Stimulated activated CD4-positive, alpha-beta T cell treated with anti-CD3 and anti-CD28 coated beads, Interleukin-2, amount 100 ng/mL, for 48 hours (primary cell): ENCODE data around the gene AGBL1.
"Not testable (repeated sequence)": the region's sequence is repeated elsewhere in the genome, so short reads cannot be mapped to it uniquely, and the experiment has no call there.

Experiments used
- DNase-seq, 2 donors: peaks; one replicate each; pipeline ENCODE4 v3.0.0-alpha.2; 2020

Gene AGBL1

DNA sequence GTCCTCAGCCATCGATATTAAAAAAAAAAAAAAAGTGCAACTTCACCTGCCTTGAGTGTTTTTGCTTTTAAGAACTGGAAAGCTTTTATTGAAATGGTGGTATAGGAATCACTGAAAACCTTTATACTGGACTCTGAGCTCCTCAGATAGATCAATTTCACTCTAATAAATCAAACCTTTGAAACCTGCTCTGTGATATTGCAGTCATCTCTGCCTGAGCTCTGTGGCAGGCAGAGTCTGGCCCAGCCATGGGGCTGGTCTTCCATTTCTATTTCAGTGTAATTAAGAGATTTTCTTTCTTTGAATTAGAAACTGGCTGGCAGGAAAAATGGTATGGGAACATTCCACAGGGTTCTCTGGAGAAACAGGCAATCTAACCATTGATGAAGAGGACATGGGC is 762.5 kb downstream of the AGBL1 start:
- no peak for DNase-seq

GRCh38 chr15:86846036-86846435 is 766.4 kb downstream of the AGBL1 start:
- DNase-seq = no peak

GRCh38 chr15:86849136-86849535 is 769.5 kb downstream of the AGBL1 start:
- no peak for DNase-seq

GRCh38 chr15:86849558-86850285 is 770.1 kb downstream of the AGBL1 start:
- no peak for DNase-seq

DNA sequence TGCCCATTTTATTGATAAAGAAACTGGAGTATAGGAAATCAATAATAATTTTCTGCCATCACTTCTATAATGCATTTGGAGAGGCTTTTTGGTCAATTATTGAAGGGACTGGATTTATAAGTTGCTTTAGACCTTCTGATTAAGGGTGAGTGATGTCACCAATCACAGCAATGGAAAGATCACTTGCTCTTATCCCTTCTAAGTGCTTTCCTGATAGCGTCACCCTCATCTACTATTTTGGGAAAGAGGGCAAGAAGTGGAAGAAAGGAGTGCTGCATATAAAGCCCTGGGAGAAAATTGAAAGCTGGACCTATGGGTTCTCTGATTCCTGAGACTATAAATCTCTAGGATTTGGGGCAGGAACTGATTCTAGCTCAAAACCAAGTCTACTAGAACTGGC is 771.3 kb downstream of the AGBL1 start:
- no peak for DNase-seq

DNA sequence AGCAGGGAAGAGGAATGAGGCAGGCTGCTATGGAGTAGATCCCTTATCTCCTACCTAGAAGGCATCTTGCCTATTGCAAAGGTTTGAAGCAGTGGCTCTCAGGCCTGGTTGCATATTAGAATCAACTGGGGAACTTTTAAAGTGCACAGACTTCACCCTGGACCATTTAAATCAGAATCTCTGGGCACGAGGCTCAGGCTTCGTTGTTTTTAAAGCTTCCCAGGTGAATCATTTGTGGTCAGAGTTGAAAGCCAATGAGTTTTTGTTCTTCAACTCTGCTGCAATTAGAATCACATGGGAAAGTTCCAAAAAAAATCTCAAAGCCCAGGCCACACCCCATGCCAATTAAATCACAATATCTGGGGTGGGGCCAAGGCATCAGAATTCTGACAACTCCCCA is 773.1 kb downstream of the AGBL1 start:
- no peak for DNase-seq

- no peak for DNase-seq
These were observed 774.5 kb downstream of the AGBL1 start for GRCh38 chr15:86854176-86854575.

GRCh38 chr15:86855307-86856291 is 775.9 kb downstream of the AGBL1 start:
- DNase-seq = no peak

GRCh38 chr15:86857701-86858100 is 778.0 kb downstream of the AGBL1 start:
- DNase-seq = no peak

DNA sequence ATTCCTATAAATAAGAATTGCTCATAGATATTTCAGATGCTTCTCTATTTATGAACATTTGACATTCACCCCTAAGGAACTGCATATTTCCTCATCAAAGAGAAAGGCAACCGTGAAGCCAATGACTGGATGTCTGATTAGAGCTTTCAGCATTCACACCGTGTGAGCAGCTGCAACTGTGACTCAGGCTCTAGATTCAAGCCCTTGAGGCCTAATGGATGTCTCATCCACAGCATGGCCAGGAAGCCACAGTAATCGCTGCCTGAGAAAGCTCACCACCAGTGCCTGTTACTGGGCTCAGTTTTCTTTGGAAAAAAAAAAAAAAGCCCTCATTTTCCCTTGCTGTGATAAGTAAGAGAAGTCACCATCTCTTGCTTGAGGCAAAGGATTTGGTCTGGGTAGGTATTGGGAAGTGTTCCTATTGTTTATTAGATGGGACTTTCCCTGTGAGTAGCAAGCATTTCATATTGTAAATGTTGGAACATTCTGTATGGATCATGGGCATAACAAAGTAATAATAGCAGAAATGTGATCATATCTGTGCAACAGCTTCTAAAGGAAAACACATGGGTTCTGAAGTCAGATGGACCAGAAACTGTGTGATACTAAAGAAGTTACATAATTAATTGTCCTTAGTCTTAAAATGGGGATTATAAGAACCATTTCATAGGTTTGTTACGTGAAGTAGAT is 783.7 kb downstream of the AGBL1 start:
- no peak for DNase-seq

DNA sequence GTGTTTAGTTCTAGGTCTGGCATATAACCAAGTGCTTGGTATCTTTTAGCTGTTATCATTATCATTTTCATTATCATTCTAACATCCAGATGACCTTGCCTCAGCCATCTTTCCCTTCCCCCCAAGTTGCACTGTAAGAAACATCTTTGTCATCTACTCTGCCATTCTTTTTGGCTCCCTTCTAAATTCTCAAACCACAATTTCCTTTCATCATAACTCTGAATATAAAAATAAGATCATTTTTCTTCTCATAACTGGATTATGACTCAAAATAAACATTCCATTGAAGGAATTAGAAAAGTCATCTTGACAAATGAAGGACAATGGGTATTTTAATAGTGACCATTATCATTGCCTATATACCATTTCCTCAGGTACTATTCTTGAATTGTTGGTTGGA is 786.2 kb downstream of the AGBL1 start:
- no peak for DNase-seq

DNA sequence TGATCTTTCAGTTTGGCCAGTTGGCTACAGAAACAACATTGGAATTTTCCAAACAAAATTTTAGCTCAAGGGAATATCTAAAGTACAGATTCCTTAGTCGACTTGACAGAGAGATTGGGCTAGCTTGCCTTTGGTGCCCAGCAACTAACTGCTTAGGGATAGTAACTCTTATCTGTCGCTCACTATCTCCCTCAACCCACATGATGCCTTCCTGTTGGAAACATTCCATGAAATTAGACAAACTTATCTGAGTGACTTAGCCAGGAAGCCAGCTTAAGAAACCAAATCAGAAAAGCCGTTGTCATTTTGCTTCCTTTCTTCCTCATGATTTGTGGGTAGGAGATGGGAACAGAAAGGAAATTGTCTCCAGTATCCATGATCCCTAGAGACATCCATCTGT is 791.2 kb downstream of the AGBL1 start:
- no peak for DNase-seq

DNA sequence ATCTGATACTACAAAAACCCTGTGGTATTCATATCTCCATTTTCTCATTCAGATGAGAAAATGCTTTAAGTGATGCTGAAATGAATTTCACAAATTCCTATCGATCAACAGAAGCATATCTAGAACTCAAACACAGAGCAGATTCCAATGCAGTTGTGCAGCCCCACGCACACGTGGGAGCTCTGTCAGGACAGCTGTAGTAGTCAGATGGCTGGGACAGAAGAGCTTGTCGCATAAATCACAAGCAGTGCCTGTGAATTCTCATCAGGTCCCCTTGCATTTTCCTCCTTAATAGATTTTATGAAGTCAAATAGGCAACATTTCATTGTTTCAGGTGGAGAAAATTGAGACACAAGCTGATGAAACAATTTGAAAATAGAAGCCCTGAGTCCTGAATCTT is 792.3 kb downstream of the AGBL1 start:
- no peak for DNase-seq

- no peak for DNase-seq
These were observed 793.1 kb downstream of the AGBL1 start for GRCh38 chr15:86872782-86873181.

- no peak for DNase-seq
These were observed 795.4 kb downstream of the AGBL1 start for GRCh38 chr15:86875067-86875466.

DNA sequence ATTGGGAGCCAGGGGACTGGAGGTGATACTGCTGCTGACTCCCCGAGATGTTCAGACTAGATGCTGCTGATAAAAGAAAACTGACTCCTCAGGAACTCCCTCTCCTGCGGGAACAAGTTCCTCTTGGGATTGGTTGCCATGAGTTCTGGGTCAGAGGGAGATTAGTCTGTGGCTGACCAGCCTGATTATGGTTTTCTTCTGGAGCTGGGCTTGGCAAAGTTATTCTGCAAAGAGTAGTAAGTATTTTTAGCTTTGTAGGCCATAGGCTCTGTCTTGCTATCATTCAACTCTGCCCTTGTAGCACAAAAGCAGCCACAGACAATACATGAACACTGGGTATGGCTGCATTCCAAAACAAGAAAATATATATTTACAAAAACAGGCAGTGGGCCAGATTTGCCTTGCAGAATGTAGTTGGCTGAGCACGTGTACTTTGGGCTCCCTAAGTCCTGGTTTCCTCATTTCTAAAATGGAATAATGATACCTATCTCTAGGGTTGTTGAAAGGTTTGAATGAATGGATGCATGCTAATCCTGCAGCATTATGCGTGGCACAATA is 796.8 kb downstream of the AGBL1 start:
- no peak for DNase-seq

DNA sequence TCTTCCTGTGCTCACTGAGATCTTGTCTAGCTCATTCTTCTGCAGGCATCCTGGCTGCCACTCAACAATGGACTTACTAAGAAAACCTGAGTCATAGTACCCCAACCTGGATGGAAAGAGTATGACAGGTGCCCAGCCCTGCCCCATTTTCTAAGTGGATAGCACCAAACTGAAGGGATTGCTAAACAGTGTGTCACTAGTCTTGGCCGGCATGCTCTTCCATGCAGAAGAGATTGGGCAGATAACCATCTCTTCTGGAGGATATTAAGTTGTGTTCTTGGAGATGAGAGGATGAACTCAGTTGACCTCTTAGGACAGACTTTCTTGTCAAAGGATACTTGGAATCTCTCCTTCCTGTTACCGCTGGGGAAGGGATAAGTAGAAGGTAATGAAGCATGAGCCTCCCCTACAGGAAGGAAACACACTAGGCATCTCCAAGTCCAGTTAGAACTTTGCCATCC is 797.5 kb downstream of the AGBL1 start:
- no peak for DNase-seq

- not testable (repeated sequence) for DNase-seq
These were observed 799.2 kb downstream of the AGBL1 start for GRCh38 chr15:86878844-86879243.

GRCh38 chr15:86879250-86880229 is 799.9 kb downstream of the AGBL1 start:
- no peak for DNase-seq

- no peak for DNase-seq
These were observed 805.9 kb downstream of the AGBL1 start for GRCh38 chr15:86885616-86886015.

GRCh38 chr15:86892774-86893449 is 813.2 kb downstream of the AGBL1 start:
- DNase-seq = no peak
